Esophagus squamous epithelium (tissue), 5 donors: ENCODE results near the gene TRIM50. TPM values are rescaled to one million over a fixed set of nuclear protein-coding genes. Genes with fewer than 3 reads are reported as not detected.

Source experiments
- DNase-seq: peaks from one replicate; lab custom pipeline; 2025; lab: John Stamatoyannopoulos, UW
- H3K27ac ChIP-seq, 4 donors: fragments of 200-600 bp; sonication (generic); one replicate each; pipeline ENCODE4 v1.5.1; 2016 to 2019; ENCODE audit warnings: mild to moderate bottlenecking in 1 of 4
- H3K27me3 ChIP-seq, 4 donors: fragments of 200-600 bp; sonication (generic); 1 replicate in 3 of 4; 2 replicates in 1 of 4; pipeline versions ENCODE4 v1.5.1 to v1.6.0; 2017 to 2021; ENCODE audit warnings: antibody characterized with exemption in 1 of 4
- H3K36me3 ChIP-seq, 3 donors: fragments of 200-600 bp; sonication (generic); one replicate each; pipeline ENCODE4 v1.5.1; 2016 to 2019
- H3K4me1 ChIP-seq, 3 donors: fragments of 200-600 bp; sonication (generic); one replicate each; pipeline ENCODE4 v1.5.1; 2017 to 2019
- H3K4me3 ChIP-seq, 4 donors: fragments of 200-600 bp; sonication (generic); 1 replicate in 3 of 4; 2 replicates in 1 of 4; pipeline ENCODE4 v1.5.1; 2016 to 2019; ENCODE audit warnings: mild to moderate bottlenecking in 2 of 4, moderate library complexity in 1 of 4
- H3K9me3 ChIP-seq, 3 donors: fragments of 200-600 bp; sonication (generic); one replicate each; pipeline ENCODE4 v1.5.1; 2016 to 2019
- POLR2A ChIP-seq, 4 donors: fragments of 450-650 bp; IDR thresholded peaks; one replicate each; pipeline ENCODE4 v1.6.1; 2017; ENCODE audit warnings: antibody characterized with exemption in 4 of 4, mild to moderate bottlenecking in 4 of 4, moderate library complexity in 3 of 4
- WGBS, 2 donors: methylation state at CpG; one replicate each; pipeline ENCODE4 v1.1.5; 2018; 5-methylcytosine and 5-hydroxymethylcytosine counted together
- intact Hi-C: fragments of 100-400 bp; cut with DNase I; formaldehyde crosslinking; loops from one replicate; pipeline ENCODE4 v1.15.0; 2022
- total RNA-seq, 4 donors: library from RNA; depleted of rRNA; stranded (reverse); fragments of >200 nt; gene quantifications; one replicate each; pipeline ENCODE4 v1.1.0, GENCODE V29; 2016
- TF ChIP-seq, protein P1 (sequence below), 6 experiments: fragments of 450-650 bp in 4 of 6; fragments of 200-600 bp in 2 of 6; sonication (generic) in 2 of 6; IDR thresholded peaks; one replicate each; pipeline ENCODE4 v1.5.1; 2016 to 2019; ENCODE audit warnings: antibody characterized with exemption in 6 of 6, mild to moderate bottlenecking in 4 of 6, moderate library complexity in 4 of 6
- donor health status: DM: yes; HTN: yes; CAD: no.

The TRIM50 gene
- total RNA-seq, 4 donors from 2014 or later = 0.19 TPM; not detected in 3

DNA sequence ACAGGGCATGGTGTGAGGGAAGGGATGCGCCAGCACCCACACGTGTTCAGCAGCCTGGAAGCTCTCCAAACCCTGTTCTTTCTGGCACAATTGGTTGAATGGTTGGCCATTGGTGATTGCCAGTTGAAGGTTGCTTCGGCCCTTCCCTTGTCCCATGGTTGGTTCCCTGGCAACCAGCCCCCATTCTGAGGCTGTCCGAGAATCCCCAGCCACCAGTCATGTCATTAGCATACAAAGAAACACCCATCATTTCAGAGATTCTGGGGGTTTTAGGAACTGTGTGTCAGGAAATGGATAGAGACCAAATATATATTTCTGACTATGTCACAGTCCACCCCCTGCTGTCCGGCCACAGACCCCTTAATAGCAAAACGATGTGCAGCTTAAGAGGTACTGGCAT is 21.9 kb upstream of the TRIM50 start:
- H3K27me3 ChIP-seq = peaks cover 0 to 11% (median 0%) of the 10 kb centered on the region in 4 donors
- H3K4me3 ChIP-seq = no peak overlapping the region
- 54 to 75% methylated on average over 6 of the region's 6 CpGs for whole genome bisulfite sequencing, 2 donors
- H3K27ac ChIP-seq = no peak overlapping the region
- intact Hi-C loops = no loop called here
- no peak for DNase-seq
- no peaks in the 10 kb centered on the region for H3K36me3 ChIP-seq
- H3K9me3 ChIP-seq = no peaks in the 10 kb centered on the region
- TF ChIP-seq, protein P1, sequence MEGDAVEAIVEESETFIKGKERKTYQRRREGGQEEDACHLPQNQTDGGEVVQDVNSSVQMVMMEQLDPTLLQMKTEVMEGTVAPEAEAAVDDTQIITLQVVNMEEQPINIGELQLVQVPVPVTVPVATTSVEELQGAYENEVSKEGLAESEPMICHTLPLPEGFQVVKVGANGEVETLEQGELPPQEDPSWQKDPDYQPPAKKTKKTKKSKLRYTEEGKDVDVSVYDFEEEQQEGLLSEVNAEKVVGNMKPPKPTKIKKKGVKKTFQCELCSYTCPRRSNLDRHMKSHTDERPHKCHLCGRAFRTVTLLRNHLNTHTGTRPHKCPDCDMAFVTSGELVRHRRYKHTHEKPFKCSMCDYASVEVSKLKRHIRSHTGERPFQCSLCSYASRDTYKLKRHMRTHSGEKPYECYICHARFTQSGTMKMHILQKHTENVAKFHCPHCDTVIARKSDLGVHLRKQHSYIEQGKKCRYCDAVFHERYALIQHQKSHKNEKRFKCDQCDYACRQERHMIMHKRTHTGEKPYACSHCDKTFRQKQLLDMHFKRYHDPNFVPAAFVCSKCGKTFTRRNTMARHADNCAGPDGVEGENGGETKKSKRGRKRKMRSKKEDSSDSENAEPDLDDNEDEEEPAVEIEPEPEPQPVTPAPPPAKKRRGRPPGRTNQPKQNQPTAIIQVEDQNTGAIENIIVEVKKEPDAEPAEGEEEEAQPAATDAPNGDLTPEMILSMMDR (IDR thresholded peaks at IDR 0.05) = no peak
- TF ChIP-seq POLR2A (IDR thresholded peaks at IDR 0.05) = no peak
- H3K4me1 ChIP-seq = no peaks in the 10 kb centered on the region

DNA sequence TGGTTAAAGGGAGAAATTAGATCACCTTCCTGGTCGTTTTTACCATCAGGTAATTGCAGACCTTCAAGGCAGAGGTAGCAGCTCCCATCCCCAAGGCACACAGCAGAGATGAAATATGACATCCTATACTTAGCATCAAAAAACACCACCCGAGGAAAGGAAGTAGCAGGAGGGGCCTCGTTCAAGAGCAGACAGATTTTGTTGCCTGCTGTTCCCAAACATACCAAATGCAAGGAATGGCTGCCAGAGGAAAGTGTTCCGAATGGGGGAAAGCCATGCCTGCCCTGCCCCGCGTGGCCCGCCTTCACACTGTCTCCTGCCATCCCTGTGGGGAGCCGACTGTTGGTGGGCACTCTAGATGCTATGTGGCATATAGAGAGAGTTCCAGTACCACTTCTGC is 18.1 kb upstream of the TRIM50 start:
- Histone ChIP-seq H3K4me1 (peaks cover 0 to 7% (median 0%) of the 10 kb centered on the region in 3 donors), H3K27ac (no peak overlapping the region), H3K9me3 (no peaks in the 10 kb centered on the region), H3K36me3 (no peaks in the 10 kb centered on the region), H3K4me3 (no peak overlapping the region), H3K27me3 (peaks cover 0 to 25% (median 0%) of the 10 kb centered on the region in 4 donors)
- intact Hi-C loops = no loop called here
- TF ChIP-seq, protein P1 (IDR thresholded peaks at IDR 0.05) = no peak
- no peak for DNase-seq
- 35 to 52% methylated on average over 4 to 7 of the region's 8 CpGs for WGBS, 2 donors

DNA sequence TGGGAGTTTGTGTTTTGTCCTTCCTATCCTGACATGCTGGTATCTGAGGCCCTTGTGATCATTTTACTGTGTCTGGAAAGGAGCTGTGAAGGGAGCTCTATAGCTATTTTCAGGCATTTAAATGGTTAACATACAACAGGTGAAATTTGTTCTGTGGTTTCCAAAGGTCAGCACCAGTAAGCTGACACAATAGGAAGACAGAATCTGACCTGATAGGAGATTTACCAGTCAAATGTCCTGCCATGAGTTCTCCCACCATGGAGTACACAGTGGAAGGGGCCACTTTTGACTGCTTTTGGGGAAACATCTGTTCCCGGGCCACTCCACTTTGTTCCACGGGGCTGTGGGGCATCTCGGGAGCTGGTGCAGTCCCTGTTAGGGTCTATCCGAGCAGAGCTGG is 17.7 kb upstream of the TRIM50 start:
- TF ChIP-seq, protein P1 (IDR thresholded peaks at IDR 0.05) = no peak
- no peak for TF ChIP-seq POLR2A (IDR thresholded peaks at IDR 0.05)
- intact Hi-C loops = no loop called here
- no peaks in the 10 kb centered on the region for H3K36me3 ChIP-seq
- 65% methylated on average over 4 of the region's 4 CpGs; no CpG with 5 or more reads in 1 of the 2 donors for WGBS, 2 donors
- peaks cover 0 to 27% (median 0%) of the 10 kb centered on the region in 4 donors for H3K27me3 ChIP-seq
- H3K4me1 ChIP-seq = peaks cover 0 to 7% (median 0%) of the 10 kb centered on the region in 3 donors
- H3K27ac ChIP-seq = no peak overlapping the region
- DNase-seq = no peak
- no peak overlapping the region for H3K4me3 ChIP-seq
- no peaks in the 10 kb centered on the region for H3K9me3 ChIP-seq

DNA sequence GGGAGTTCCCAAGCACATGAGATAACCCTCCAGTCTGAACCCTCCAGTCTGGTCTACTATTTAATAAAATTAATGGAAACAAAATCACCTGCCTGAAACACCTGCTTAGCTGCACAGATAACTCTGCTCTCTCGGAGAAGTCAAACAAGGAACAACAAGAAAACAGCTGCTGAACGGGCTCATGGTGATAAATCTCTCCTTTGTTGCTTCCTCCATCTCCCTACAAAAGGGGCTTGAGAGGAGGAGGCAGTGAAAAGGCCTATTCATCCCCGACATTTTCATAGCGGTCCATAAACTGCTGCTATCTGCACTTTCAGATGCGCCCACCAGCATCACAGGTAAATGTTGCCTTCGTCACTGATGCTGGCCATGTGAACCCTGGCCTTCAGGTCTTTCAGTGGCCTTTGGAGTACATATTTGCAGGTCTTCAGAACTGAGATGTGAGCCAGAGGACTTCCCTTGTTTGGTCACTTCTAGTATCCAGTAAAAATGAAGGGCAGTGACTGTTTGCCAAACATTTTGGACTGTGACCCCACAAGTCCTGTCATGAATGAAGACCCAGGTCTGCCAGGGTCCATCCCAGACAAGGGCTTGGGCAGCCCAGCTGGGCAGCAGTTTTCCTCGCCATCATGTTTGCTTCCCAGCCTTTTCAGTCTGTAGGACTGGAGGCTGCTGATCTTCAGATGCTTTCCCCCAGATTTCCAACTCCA is 15.9 kb upstream of the TRIM50 start:
- WGBS, 2 donors = 82 to 86% methylated on average over 7 of the region's 7 CpGs
- Histone ChIP-seq H3K27ac (no peak overlapping the region), H3K9me3 (no peaks in the 10 kb centered on the region), H3K4me1 (peaks cover 0 to 7% (median 0%) of the 10 kb centered on the region in 3 donors), H3K36me3 (no peaks in the 10 kb centered on the region), H3K27me3 (peaks cover 0 to 33% (median 0%) of the 10 kb centered on the region in 4 donors), H3K4me3 (no peak overlapping the region)
- intact Hi-C loops = no loop called here
- TF ChIP-seq, protein P1 (IDR thresholded peaks at IDR 0.05) = no peak
- TF ChIP-seq POLR2A (IDR thresholded peaks at IDR 0.05) = no peak
- no peak for DNase-seq

DNA sequence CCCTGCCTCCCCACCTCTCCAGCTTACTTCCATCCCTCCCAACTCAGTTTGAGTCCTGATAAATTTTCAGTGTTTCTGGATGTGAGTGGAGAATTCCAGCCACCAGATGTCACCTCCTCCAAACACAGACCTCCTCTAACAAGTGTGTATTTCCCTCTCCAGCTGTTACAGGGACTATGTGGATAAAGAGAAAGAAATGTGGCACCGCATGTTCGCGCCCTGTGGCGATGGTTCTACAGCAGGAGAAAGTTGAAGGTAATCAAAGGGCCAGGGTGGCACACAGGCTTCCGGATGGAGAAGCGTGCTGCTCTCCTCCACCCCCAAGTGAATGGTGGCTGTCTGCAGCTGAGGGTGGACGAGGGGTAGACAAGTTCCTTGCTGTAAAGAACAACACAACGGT is 14.8 kb upstream of the TRIM50 start:
- no peak overlapping the region for H3K27ac ChIP-seq
- H3K27me3 ChIP-seq = peaks cover 0 to 33% (median 0%) of the 10 kb centered on the region in 4 donors
- H3K9me3 ChIP-seq = no peaks in the 10 kb centered on the region
- no peak for DNase-seq
- peaks cover 0 to 7% (median 0%) of the 10 kb centered on the region in 3 donors for H3K4me1 ChIP-seq
- intact Hi-C loops = no loop called here
- H3K36me3 ChIP-seq = no peaks in the 10 kb centered on the region
- no peak for TF ChIP-seq POLR2A (IDR thresholded peaks at IDR 0.05)
- TF ChIP-seq, protein P1 (IDR thresholded peaks at IDR 0.05) = peak in 2 of 6 experiments; percentile 17 to 33
- peak overlapping the region in 1 of 4 donors; percentile 35 for H3K4me3 ChIP-seq
- WGBS, 2 donors = 42 to 58% methylated on average over 4 to 6 of the region's 8 CpGs
